ENCODE measurements around the gene HMGB1.
A peak's percentile ranks its signal among the peaks of the same experiment; 100 is the strongest.

The HMGB1 gene

DNA sequence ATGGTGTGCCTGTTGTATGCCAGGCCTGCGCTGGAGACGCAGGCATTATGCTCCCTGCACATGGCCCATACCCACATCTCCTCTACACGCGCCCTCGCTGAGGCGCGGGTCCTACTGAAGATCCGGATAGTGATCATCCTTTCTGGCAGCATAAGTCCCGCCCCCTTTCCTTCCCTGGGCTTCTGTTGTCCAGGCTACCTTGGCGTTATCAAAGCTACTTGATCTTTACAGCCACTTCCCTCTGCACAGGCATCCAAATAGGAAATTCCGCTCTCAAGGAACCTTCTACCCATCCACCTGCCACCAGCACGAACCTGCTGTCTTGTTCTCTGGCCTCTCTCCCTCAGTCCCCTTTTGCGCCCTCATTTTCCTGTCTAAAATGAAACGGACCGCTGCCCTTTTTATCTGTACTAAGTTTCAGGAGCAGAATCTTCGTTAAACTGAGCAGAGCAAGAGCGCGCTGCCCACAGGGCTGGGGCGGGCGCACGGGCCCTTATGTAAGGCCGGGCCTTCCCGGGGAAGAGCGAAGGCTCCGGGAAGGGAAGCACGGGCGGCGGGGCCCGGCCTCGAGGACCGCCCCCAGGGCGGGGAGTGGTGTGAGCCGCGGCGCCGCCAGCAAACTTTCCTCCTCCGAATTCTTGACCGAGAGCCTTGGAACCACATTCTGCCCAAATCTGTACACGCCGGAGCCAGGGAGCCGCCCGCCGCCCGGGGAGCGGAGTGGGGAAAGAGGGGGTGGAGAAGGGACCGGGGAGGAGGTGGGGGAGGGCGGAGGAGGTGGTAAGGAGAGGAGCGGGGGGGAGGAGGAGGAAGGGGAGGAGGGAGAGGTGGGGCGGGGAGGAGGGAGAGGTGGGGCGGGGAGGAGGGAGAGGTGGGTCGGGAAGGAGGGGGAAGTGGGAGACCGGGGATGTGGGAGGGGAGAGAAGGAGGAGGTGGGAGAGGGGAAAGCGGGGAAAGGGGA lies 44.4 kb downstream of the HMGB1 start:
- peak overlapping the region; percentile 46 for H3K4me3 ChIP-seq (ENCODE audit: low read length)
- no peak for TF ChIP-seq CTCF (IDR thresholded peaks at IDR 0.05; ENCODE audit: insufficient read depth, low read depth, low read length, missing control alignments)
- DNase-seq (ENCODE audit: low read depth) = peak; percentile 81

DNA sequence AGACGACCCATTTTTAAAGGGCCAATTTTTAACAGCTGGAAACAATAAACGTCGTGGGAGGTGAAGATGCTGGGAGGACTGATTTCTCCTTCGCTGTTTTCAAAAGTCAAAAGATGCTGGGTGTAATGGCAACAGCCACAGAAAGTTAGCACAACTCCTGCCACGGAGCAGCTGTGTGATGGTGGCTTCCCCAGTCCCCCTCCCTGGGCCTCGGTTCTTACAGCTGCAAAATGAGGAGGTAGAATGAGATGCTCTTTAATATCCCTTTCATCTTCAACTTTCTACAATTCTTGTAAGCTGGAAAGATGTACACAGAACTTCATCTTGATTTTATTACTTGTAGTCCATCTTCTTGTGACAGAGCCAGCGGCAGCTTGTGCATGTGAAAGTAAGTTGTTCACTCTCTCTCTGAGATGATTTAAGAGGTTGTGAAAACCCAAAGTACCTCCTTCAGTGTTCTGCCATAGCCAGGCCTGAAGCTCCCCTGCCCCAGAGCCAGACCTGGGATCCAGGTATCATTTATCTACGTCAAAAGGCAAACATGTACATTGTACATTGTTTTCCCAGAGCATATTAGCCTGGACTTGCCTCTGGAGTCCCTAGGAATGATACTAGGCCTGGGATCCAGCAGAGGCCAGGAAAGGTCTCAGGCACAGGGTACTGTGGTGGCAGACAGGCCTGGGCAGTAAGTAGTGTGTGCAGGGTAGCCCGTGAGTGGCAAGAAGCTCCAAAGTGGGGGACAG lies 46.8 kb downstream of the HMGB1 start:
- DNase-seq (ENCODE audit: low read depth) = peak; percentile 34
- TF ChIP-seq CTCF (IDR thresholded peaks at IDR 0.05; ENCODE audit: insufficient read depth, low read depth, low read length, missing control alignments) = no peak
- no peak overlapping the region for H3K4me3 ChIP-seq (ENCODE audit: low read length)

DNA sequence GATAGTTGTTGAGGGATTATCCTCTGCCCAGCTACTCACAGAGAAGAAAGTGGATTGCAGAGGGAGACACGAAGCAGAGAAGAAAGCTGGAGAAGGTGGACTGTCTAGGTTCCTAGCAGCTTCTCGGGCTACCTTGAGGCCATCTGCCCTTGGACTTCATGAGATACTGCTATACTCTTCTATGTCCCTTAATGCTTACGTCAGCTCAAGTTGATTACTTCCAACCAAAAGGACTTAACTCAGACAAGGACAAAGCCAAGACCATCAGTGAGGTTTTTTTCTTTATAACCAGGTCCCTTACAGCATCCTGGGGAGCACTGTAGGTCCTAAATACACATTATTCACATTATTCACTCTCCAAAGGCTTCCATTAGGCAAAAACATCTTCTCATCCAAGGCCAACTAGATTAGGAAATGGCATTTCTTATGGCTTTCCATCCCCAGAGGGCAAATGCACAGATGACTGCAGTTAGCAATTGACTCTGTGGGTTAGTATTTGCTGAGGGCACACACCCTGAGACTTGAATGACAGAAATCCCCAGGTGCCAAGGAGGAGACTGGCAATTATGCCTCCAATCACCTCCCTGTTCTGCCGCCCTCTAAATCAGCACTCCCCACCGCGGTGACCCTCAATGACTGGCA lies 47.5 kb downstream of the HMGB1 start:
- DNase-seq (ENCODE audit: low read depth) = peak; percentile 33
- no peak overlapping the region for H3K4me3 ChIP-seq (ENCODE audit: low read length)
- TF ChIP-seq CTCF (IDR thresholded peaks at IDR 0.05; ENCODE audit: insufficient read depth, low read depth, low read length, missing control alignments) = no peak

- no peak for TF ChIP-seq CTCF (IDR thresholded peaks at IDR 0.05; ENCODE audit: insufficient read depth, low read depth, low read length, missing control alignments)
- no peak overlapping the region for H3K4me3 ChIP-seq (ENCODE audit: low read length)
- no peak for DNase-seq (ENCODE audit: low read depth)
These were observed 49.3 kb downstream of the HMGB1 start for GRCh38 chr13:30416471-30416870.

DNA sequence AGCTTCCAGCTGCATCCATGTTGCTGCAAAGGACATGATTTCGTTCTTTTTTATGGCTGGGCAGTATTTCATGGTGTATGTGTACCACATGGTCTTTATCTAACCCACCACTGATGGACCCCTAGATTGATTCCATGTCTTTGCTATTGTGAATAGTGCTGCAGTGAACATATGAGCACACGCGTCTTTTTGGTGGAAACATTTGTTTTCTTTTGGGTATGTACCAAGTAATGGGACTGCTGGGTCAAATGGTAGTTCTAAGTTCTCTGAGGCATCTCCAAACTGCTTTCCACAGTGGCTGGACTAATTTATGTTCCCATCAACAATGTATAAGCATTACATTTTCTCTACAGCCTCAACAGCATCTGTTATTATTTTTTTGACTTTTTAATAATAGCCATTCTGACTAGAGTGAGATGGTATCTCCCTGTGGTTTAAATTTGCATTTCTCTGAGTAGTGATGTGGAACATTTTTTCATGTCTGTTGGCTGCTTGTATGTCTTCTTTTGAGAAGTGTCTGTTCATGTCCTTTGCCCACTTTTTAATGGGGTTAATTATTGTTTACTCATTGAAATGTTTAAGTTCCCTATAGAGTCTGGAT lies 50.2 kb downstream of the HMGB1 start:
- no peak for DNase-seq (ENCODE audit: low read depth)
- no peak for TF ChIP-seq CTCF (IDR thresholded peaks at IDR 0.05; ENCODE audit: insufficient read depth, low read depth, low read length, missing control alignments)
- H3K4me3 ChIP-seq (ENCODE audit: low read length) = no peak overlapping the region

DNA sequence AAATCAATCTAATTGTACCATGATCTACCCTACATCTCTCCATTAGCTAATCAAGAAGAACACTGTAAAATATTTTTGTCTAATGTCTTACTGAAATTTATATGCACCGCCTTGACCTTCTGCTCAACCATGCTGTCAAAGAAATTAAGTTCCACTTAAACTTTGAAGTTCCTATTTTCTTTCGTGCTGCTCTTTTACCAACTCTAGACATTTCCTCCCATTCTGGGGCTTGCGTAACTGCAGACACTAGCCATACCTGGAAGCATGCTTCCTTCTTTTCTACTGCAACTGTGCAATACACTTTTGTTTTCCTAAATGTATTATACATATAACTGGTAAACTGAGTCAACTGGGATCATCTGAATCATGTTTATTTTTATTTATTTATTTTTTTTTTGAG lies 51.9 kb downstream of the HMGB1 start:
- H3K4me3 ChIP-seq (ENCODE audit: low read length) = no peak overlapping the region
- DNase-seq (ENCODE audit: low read depth) = no peak
- TF ChIP-seq CTCF (IDR thresholded peaks at IDR 0.05; ENCODE audit: insufficient read depth, low read depth, low read length, missing control alignments) = no peak

Data from epithelial cell of esophagus (primary cell).